K562 (cell line): ENCODE data around the gene FAM177B. TPM values are rescaled to one million over a fixed set of nuclear protein-coding genes. Genes with fewer than 3 reads are reported as not detected.

Source experiments
- CEBPG ChIP-seq, 3 experiments: fragments of 200-800 bp in 1 of 3; sonication (Bioruptor generic) in 1 of 3; sonication (generic) in 1 of 3; formaldehyde crosslinking in 1 of 3; IDR thresholded peaks in 2 of 3; conservative IDR thresholded peaks in 1 of 3; 2 replicates each; pipeline versions ENCODE4 v1.6.1 to v1.8.0; 2016 to 2022; ENCODE audit warnings: missing compliant biosample characterization in 2 of 3, missing genetic modification characterization in 2 of 3, mild to moderate bottlenecking in 1 of 3, missing genetic modification reagents in 1 of 3
- FIP1L1 ChIP-seq: fragments of 200-400 bp; formaldehyde crosslinking; IDR thresholded peaks from 2 replicates; pipeline ENCODE4 v1.6.1; 2018; ENCODE audit warnings: mild to moderate bottlenecking, low read depth, low read length; ENCODE audit not compliant: poor library complexity, severe bottlenecking
- FOSL1 ChIP-seq: fragments of 200-800 bp; sonication (Bioruptor generic); conservative IDR thresholded peaks from 2 replicates; pipeline ENCODE4 v1.6.1; 2016; ENCODE audit warnings: missing genetic modification characterization, missing compliant biosample characterization
- MAFG ChIP-seq: fragments of 450-650 bp; conservative IDR thresholded peaks from 2 replicates; pipeline ENCODE4 v1.6.1; 2016; ENCODE audit warnings: missing genetic modification characterization, missing compliant biosample characterization
- NCOA1 ChIP-seq: fragments of 450-650 bp; IDR thresholded peaks from 2 replicates; pipeline ENCODE4 v1.6.1; 2016; ENCODE audit warnings: low read depth
- RBM22 ChIP-seq: fragments of 200-400 bp; formaldehyde crosslinking; IDR thresholded peaks from 2 replicates; pipeline ENCODE4 v1.6.1; 2018; ENCODE audit warnings: low read length, low read depth; ENCODE audit not compliant: poor library complexity, severe bottlenecking
- RREB1 ChIP-seq: fragments of 250-450 bp; sonication (Bioruptor Pico); IDR thresholded peaks from 2 replicates; pipeline ENCODE4 v1.4.0; 2020
- SRSF1 ChIP-seq: fragments of 200-400 bp; formaldehyde crosslinking; IDR thresholded peaks from 2 replicates; pipeline ENCODE4 v1.6.1; 2017; ENCODE audit warnings: mild to moderate bottlenecking, low read depth, low read length, moderate library complexity
- ZBTB8A ChIP-seq: fragments of 450-650 bp; IDR thresholded peaks from 2 replicates; pipeline ENCODE4 v1.6.1; 2018; ENCODE audit warnings: mild to moderate bottlenecking, moderate library complexity; ENCODE audit not compliant: partially characterized antibody
- ZNF143 ChIP-seq: sonication (generic); formaldehyde crosslinking; IDR thresholded peaks from 2 replicates; pipeline ENCODE4 v1.9.0; 2022; ENCODE audit warnings: mild to moderate bottlenecking, missing genetic modification reagents
- polyA plus RNA-seq, 8 experiments: library from polyadenylated mRNA; depleted of rRNA in 4 of 8; stranded (reverse) in 5 of 8; unstranded in 3 of 8; fragments of >200 nt; fragmentation: Nextera tagmentation in 2 of 8; fragmentation: Illumina TruSeq in 1 of 8; extraction: Ambion mirVana in 2 of 8; extraction: Trizol in 1 of 8; gene quantifications; 2 replicates each; pipeline versions ENCODE4 v1.2.1 to v1.2.3, GENCODE V29; 2011 to 2014; ENCODE audit warnings: inconsistent platforms in 1 of 8, missing spikeins in 1 of 8
- total RNA-seq, 7 experiments: library from RNA; depleted of rRNA in 6 of 7; stranded (reverse); fragments of >200 nt in 6 of 7; fragmentation: Illumina TruSeq in 2 of 7; extraction: Trizol in 2 of 7; gene quantifications; 2 replicates each; pipeline versions ENCODE4 v1.2.1 to v1.2.3, GENCODE V29; 2011 to 2021; ENCODE audit warnings: low replicate concordance in 1 of 7
- TF ChIP-seq, protein P1 (sequence below), 2 experiments: fragments of 150-350 bp in 1 of 2; IDR thresholded peaks; 2 replicates each; pipeline ENCODE4 v1.6.1; 2012 to 2016; ENCODE audit warnings: low read depth in 2 of 2, low read length in 2 of 2, mild to moderate bottlenecking in 1 of 2, moderate library complexity in 1 of 2
- TF ChIP-seq, protein P2 (sequence below): sonication (generic); formaldehyde crosslinking; IDR thresholded peaks from 2 replicates; pipeline ENCODE4 v1.8.0; 2022; ENCODE audit warnings: missing genetic modification reagents, mild to moderate bottlenecking, moderate library complexity, borderline replicate concordance

FAM177B gene
- total and polyA plus RNA-seq, 9 of the 15 experiments (the other 6 are each of a cell fraction or from before 2014, with no cell fraction given) = not detected

DNA sequence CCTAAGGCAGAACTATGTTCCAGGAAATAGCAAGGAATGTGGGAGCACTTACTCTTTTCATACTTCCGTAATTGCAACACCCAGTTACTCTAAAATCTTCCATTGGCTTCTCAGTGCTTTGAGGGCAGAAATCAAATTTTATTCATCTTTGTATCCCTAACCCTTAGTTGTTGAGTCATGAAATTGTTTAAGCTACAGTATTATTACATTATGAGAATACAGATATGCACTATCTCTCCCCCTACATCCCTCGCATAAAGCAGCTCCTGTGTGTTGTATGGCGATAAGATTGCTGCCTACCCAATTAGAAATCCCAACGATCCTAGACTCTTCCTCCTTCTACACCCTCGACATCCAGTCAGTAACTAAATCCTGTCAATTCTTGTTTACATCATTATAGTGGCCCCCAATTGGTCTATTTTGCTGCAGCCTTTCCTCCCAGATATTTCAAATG, 27.3 kb upstream of the FAM177B start (continued):
- TF ChIP-seq, protein P1, sequence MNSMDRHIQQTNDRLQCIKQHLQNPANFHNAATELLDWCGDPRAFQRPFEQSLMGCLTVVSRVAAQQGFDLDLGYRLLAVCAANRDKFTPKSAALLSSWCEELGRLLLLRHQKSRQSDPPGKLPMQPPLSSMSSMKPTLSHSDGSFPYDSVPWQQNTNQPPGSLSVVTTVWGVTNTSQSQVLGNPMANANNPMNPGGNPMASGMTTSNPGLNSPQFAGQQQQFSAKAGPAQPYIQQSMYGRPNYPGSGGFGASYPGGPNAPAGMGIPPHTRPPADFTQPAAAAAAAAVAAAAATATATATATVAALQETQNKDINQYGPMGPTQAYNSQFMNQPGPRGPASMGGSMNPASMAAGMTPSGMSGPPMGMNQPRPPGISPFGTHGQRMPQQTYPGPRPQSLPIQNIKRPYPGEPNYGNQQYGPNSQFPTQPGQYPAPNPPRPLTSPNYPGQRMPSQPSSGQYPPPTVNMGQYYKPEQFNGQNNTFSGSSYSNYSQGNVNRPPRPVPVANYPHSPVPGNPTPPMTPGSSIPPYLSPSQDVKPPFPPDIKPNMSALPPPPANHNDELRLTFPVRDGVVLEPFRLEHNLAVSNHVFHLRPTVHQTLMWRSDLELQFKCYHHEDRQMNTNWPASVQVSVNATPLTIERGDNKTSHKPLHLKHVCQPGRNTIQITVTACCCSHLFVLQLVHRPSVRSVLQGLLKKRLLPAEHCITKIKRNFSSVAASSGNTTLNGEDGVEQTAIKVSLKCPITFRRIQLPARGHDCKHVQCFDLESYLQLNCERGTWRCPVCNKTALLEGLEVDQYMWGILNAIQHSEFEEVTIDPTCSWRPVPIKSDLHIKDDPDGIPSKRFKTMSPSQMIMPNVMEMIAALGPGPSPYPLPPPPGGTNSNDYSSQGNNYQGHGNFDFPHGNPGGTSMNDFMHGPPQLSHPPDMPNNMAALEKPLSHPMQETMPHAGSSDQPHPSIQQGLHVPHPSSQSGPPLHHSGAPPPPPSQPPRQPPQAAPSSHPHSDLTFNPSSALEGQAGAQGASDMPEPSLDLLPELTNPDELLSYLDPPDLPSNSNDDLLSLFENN (IDR thresholded peaks at IDR 0.05; ENCODE audit: low read depth in 2 of 2, low read length in 2 of 2) = peak in 1 of 2 experiments; percentile 83; a peak in 2 of 4 replicates
- TF ChIP-seq, protein P2, sequence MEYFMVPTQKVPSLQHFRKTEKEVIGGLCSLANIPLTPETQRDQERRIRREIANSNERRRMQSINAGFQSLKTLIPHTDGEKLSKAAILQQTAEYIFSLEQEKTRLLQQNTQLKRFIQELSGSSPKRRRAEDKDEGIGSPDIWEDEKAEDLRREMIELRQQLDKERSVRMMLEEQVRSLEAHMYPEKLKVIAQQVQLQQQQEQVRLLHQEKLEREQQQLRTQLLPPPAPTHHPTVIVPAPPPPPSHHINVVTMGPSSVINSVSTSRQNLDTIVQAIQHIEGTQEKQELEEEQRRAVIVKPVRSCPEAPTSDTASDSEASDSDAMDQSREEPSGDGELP (CRISPR knock-in tag) = no peak
- TF ChIP-seq NCOA1 (no peak; the same call in 1 of the 2 replicates), ZNF143 (no peak), FOSL1 (peak; percentile 72), CEBPG (CRISPR knock-in tag; IDR thresholded peaks at IDR 0.05) (no peak), CEBPG (tag; conservative IDR thresholded peaks at IDR 0.05 in 1 of 2, IDR thresholded peaks at IDR 0.05 in 1 of 2) (peak; percentile 12 to 55), MAFG (tag) (peak; percentile 74), ZBTB8A (no peak), SRSF1 (no peak), RREB1 (CRISPR knock-in tag) (no peak), RBM22 (no peak), FIP1L1 (no peak)
